Central memory CD8-positive, alpha-beta T cell (primary cell): ENCODE results near the gene SESN2.

ENCODE experiments used
- ATAC-seq: fragments of 150-1000 bp; cut with Tn5 transposase; replicated peaks from 2 replicates; pipeline ENCODE4 v1.10.0; 2022; ENCODE audit warnings: mild to moderate bottlenecking, moderate FRiP score, moderate number of reproducible peaks; ENCODE audit not compliant: poor library complexity, severe bottlenecking; ENCODE audit errors: extremely low read depth
- DNase-seq, 2 donors: peaks; one replicate each; pipeline ENCODE4 v3.0.0; 2021; ENCODE audit warnings: low spot score in 2 of 2
- H3K27ac Mint-ChIP-seq: one replicate; pipeline ENCODE4 v1.8.0; 2022; ENCODE audit warnings: low read depth, mild to moderate bottlenecking, moderate library complexity, mixed read lengths
- H3K27me3 Mint-ChIP-seq: one replicate; pipeline ENCODE4 v1.8.0; 2022; ENCODE audit warnings: mixed read lengths
- H3K36me3 Mint-ChIP-seq: one replicate; pipeline ENCODE4 v1.8.0; 2022; ENCODE audit warnings: mild to moderate bottlenecking, moderate library complexity, mixed read lengths; ENCODE audit not compliant: insufficient read depth
- H3K4me1 Mint-ChIP-seq: one replicate; pipeline ENCODE4 v1.8.0; 2022; ENCODE audit warnings: mixed read lengths
- H3K4me3 Mint-ChIP-seq: one replicate; pipeline ENCODE4 v1.8.0; 2022; ENCODE audit warnings: mild to moderate bottlenecking, moderate library complexity, mixed read lengths
- H3K9me3 Mint-ChIP-seq: one replicate; pipeline ENCODE4 v1.8.0; 2022; ENCODE audit warnings: mixed read lengths

Gene SESN2

GRCh38 chr1:28329395-28330153 is 70.3 kb downstream of the SESN2 start:
- Mint-ChIP-seq H3K27ac (peak overlapping the region; percentile 98), H3K36me3 (peaks cover 38% of the 10 kb centered on the region), H3K27me3 (no peaks in the 10 kb centered on the region), H3K4me1 (peaks cover 38% of the 10 kb centered on the region), H3K9me3 (no peaks in the 10 kb centered on the region), H3K4me3 (peak overlapping the region; percentile 88)
- DNase-seq: no peak
- peak; percentile 29 for ATAC-seq
